H1 (cell line): ENCODE data around the gene BCAM. TPM values are rescaled to one million over a fixed set of nuclear protein-coding genes. Genes with fewer than 3 reads are reported as not detected.

Experiments used
- CTCF ChIA-PET: fragments of 300-600 bp; sonication (Branson Sonifier 250); formaldehyde crosslinking; loops from one replicate; lab custom pipeline; 2021; ENCODE audit not compliant: partially characterized antibody; lab: Charles Lee
- POLR2A ChIA-PET: fragments of 300-600 bp; sonication (Branson Sonifier 250); formaldehyde crosslinking; loops from one replicate; lab custom pipeline; 2021; ENCODE audit warnings: inconsistent platforms; ENCODE audit not compliant: partially characterized antibody; lab: Charles Lee
- DNase-seq, 2 experiments: peaks; one replicate each; pipeline versions ENCODE4 v3.0.0 to v3.0.0-alpha.2; 2010 to 2022; ENCODE audit warnings: low spot score in 2 of 2, low read depth in 1 of 2, mixed read lengths in 1 of 2
- FAIRE-seq: peaks from 2 replicates; lab custom pipeline; 2011; peaks lifted over from hg19 to GRCh38; lab: Jason Lieb, UNC
- H2AFZ ChIP-seq: 2 replicates; pipeline ENCODE4 v1.8.1; 2012; ENCODE audit warnings: low read length, inconsistent platforms
- H2AK5ac ChIP-seq: 2 replicates; pipeline ENCODE4 v1.6.1; 2013; ENCODE audit warnings: low read depth, low read length
- H2BK120ac ChIP-seq: replicated peaks from 2 replicates; pipeline ENCODE3; 2013; ENCODE audit warnings: low read depth, low read length, inconsistent platforms
- H2BK12ac ChIP-seq: 2 replicates; pipeline ENCODE4 v1.6.1; 2013; ENCODE audit warnings: low read depth, low read length
- H2BK15ac ChIP-seq: 2 replicates; pipeline ENCODE4 v1.6.1; 2013; ENCODE audit warnings: low read length
- H2BK20ac ChIP-seq: 2 replicates; pipeline ENCODE4 v1.6.1; 2013; ENCODE audit warnings: low read length
- H2BK5ac ChIP-seq: 2 replicates; pipeline ENCODE4 v1.6.1; 2013; ENCODE audit warnings: low read depth, low read length
- H3K14ac ChIP-seq: 2 replicates; pipeline ENCODE4 v1.6.1; 2013; ENCODE audit warnings: inconsistent platforms; ENCODE audit not compliant: insufficient read length
- H3K18ac ChIP-seq: 2 replicates; pipeline ENCODE4 v1.6.1; 2013; ENCODE audit warnings: low read length; ENCODE audit errors: extremely low read depth
- H3K23ac ChIP-seq: 2 replicates; pipeline ENCODE4 v1.6.1; 2013; ENCODE audit warnings: inconsistent platforms; ENCODE audit not compliant: insufficient read length
- H3K23me2 ChIP-seq: 2 replicates; pipeline ENCODE4 v1.6.1; 2013; ENCODE audit warnings: low read depth, low read length
- H3K27ac ChIP-seq: 2 replicates; pipeline ENCODE4 v1.6.1; 2011; ENCODE audit warnings: low read depth, low read length, inconsistent platforms
- H3K27me3 ChIP-seq, 4 experiments: replicated peaks in 1 of 4; 1 replicate in 1 of 4; 2 replicates in 3 of 4; pipeline versions ENCODE4 v1.6.1 to v1.8.1; 2011 to 2013; ENCODE audit warnings: low read length in 3 of 4, mild to moderate bottlenecking in 3 of 4, inconsistent platforms in 2 of 4, mixed read lengths in 2 of 4, moderate library complexity in 1 of 4; ENCODE audit not compliant: control insufficient read depth in 3 of 4, insufficient read depth in 3 of 4; ENCODE audit errors: extremely low read depth in 1 of 4
- H3K36me3 ChIP-seq, 4 experiments: 2 replicates each; pipeline versions ENCODE4 v1.6.1 to v1.8.1; 2011 to 2013; ENCODE audit warnings: mild to moderate bottlenecking in 4 of 4, low read length in 3 of 4, moderate library complexity in 2 of 4, control low read depth in 1 of 4, inconsistent platforms in 1 of 4; ENCODE audit not compliant: insufficient read depth in 4 of 4, control insufficient read depth in 2 of 4
- H3K4ac ChIP-seq: replicated peaks from 2 replicates; pipeline ENCODE3; 2013; ENCODE audit warnings: low read length, low read depth, mixed read lengths, inconsistent platforms; ENCODE audit not compliant: insufficient read length
- H3K4me1 ChIP-seq, 4 experiments: replicated peaks in 1 of 4; 1 replicate in 1 of 4; 2 replicates in 3 of 4; pipeline versions ENCODE4 v1.6.1 to v1.8.1; 2011 to 2013; ENCODE audit warnings: low read length in 3 of 4, inconsistent platforms in 2 of 4, mixed read lengths in 1 of 4; ENCODE audit not compliant: insufficient read depth in 4 of 4, control insufficient read depth in 3 of 4
- H3K4me2 ChIP-seq, 2 experiments: 2 replicates each; pipeline versions ENCODE4 v1.6.1 to v1.8.1; 2011 to 2013; ENCODE audit warnings: low read depth in 2 of 2, low read length in 2 of 2, control low read depth in 1 of 2, inconsistent platforms in 1 of 2, mild to moderate bottlenecking in 1 of 2; ENCODE audit not compliant: insufficient read depth in 1 of 2
- H3K4me3 ChIP-seq, 4 experiments: fragments of 200-600, 300-600 bp in 1 of 4; sonication (generic), shearing (Covaris generic), sonication (Bioruptor Twin) in 1 of 4; 2 replicates each; pipeline versions ENCODE4 v1.5.1 to v1.8.1; 2011 to 2016; ENCODE audit warnings: low read length in 4 of 4, low read depth in 3 of 4, control low read depth in 2 of 4, inconsistent platforms in 2 of 4, mild to moderate bottlenecking in 2 of 4, mixed read lengths in 1 of 4, moderate library complexity in 1 of 4; ENCODE audit not compliant: insufficient read depth in 2 of 4; ENCODE audit errors: extremely low read depth in 1 of 4
- H3K56ac ChIP-seq: replicated peaks from 2 replicates; pipeline ENCODE3; 2013; ENCODE audit warnings: low read depth, mild to moderate bottlenecking, mixed read lengths, low read length, inconsistent platforms; ENCODE audit not compliant: insufficient read length
- H3K79me1 ChIP-seq: 2 replicates; pipeline ENCODE4 v1.6.1; 2013; ENCODE audit warnings: low read depth, low read length, control low read depth
- H3K79me2 ChIP-seq, 2 experiments: 2 replicates each; pipeline versions ENCODE4 v1.6.1 to v1.8.1; 2012 to 2013; ENCODE audit warnings: low read length in 2 of 2, mild to moderate bottlenecking in 2 of 2, inconsistent platforms in 1 of 2; ENCODE audit not compliant: insufficient read depth in 2 of 2, control insufficient read depth in 1 of 2
- H3K9ac ChIP-seq, 4 experiments: replicated peaks in 1 of 4; 1 replicate in 1 of 4; 2 replicates in 3 of 4; pipeline versions ENCODE4 v1.6.1 to v1.8.1; 2011 to 2013; ENCODE audit warnings: low read depth in 3 of 4, low read length in 3 of 4, control low read depth in 2 of 4, mild to moderate bottlenecking in 2 of 4, moderate library complexity in 2 of 4, inconsistent platforms in 1 of 4; ENCODE audit errors: extremely low read depth in 1 of 4
- H3K9me3 ChIP-seq, 2 experiments: 2 replicates each; pipeline versions ENCODE4 v1.6.1 to v1.8.1; 2012 to 2013; ENCODE audit warnings: mild to moderate bottlenecking in 2 of 2, moderate library complexity in 2 of 2, control low read depth in 1 of 2, inconsistent platforms in 1 of 2, low read depth in 1 of 2, low read length in 1 of 2, mixed read lengths in 1 of 2; ENCODE audit not compliant: insufficient read depth in 2 of 2
- H4K20me1 ChIP-seq, 2 experiments: replicated peaks in 1 of 2; 2 replicates each; pipeline versions ENCODE3 to v1.8.1; 2011 to 2013; ENCODE audit warnings: inconsistent platforms in 2 of 2, low read length in 2 of 2, mild to moderate bottlenecking in 1 of 2; ENCODE audit not compliant: insufficient read depth in 2 of 2, control insufficient read depth in 1 of 2
- H4K5ac ChIP-seq: 2 replicates; pipeline ENCODE4 v1.6.1; 2013; ENCODE audit warnings: low read length, low read depth, mixed read lengths, inconsistent platforms; ENCODE audit not compliant: insufficient read length
- H4K8ac ChIP-seq: 2 replicates; pipeline ENCODE4 v1.8.0; 2013; ENCODE audit warnings: mild to moderate bottlenecking, moderate library complexity, low read length, inconsistent platforms; ENCODE audit not compliant: insufficient read depth; ENCODE audit errors: extremely low read depth
- H4K91ac ChIP-seq: replicated peaks from 2 replicates; pipeline ENCODE3; 2013; ENCODE audit warnings: low read length, mixed read lengths, inconsistent platforms; ENCODE audit not compliant: insufficient read length
- EP300 ChIP-seq, 2 experiments: IDR thresholded peaks; 1 replicate in 1 of 2; 2 replicates in 1 of 2; pipeline ENCODE4 v1.6.1; 2011 to 2012; ENCODE audit warnings: low read depth in 2 of 2, low read length in 2 of 2, mild to moderate bottlenecking in 2 of 2, borderline replicate concordance in 1 of 2, inconsistent platforms in 1 of 2, moderate library complexity in 1 of 2
- HDAC6 ChIP-seq: IDR thresholded peaks from one replicate; pipeline ENCODE4 v1.7.1; 2012; ENCODE audit warnings: low read depth, mild to moderate bottlenecking, inconsistent platforms, low read length, moderate library complexity
- POU5F1 ChIP-seq: IDR thresholded peaks from 2 replicates; pipeline ENCODE4 v1.6.1; 2011; ENCODE audit warnings: low read depth, mild to moderate bottlenecking, low read length, moderate library complexity
- RAD21 ChIP-seq, 2 experiments: IDR thresholded peaks in 1 of 2; conservative IDR thresholded peaks in 1 of 2; 2 replicates each; pipeline ENCODE4 v1.6.1; 2011; ENCODE audit warnings: low read depth in 2 of 2, low read length in 2 of 2, improper control_type of control experiment in 1 of 2, inconsistent platforms in 1 of 2, mild to moderate bottlenecking in 1 of 2, moderate library complexity in 1 of 2
- SIX5 ChIP-seq: IDR thresholded peaks from 2 replicates; pipeline ENCODE4 v1.6.1; 2011; ENCODE audit warnings: mild to moderate bottlenecking, low read depth, low read length
- SP1 ChIP-seq: IDR thresholded peaks from 2 replicates; pipeline ENCODE4 v1.6.1; 2011; ENCODE audit warnings: low read depth, low read length
- WGBS, 2 experiments: shearing (Covaris generic) in 1 of 2; methylation state at CpG; one replicate each; pipeline versions ENCODE4 v1.1.6 to v1.1.7; 2013 to 2015; ENCODE audit warnings: low lambda C conversion rate in 2 of 2, mixed read lengths in 2 of 2, inconsistent platforms in 1 of 2, low coverage in 1 of 2, missing lambda C conversion rate in 1 of 2; ENCODE audit not compliant: insufficient replicate concordance in 2 of 2, insufficient coverage in 1 of 2, insufficient read length in 1 of 2; ENCODE audit errors: extremely low coverage in 1 of 2, missing lambda C conversion rate in 1 of 2; 5-methylcytosine and 5-hydroxymethylcytosine counted together
- polyA plus RNA-seq, 7 experiments: library from polyadenylated mRNA; depleted of rRNA in 3 of 7; stranded (reverse) in 5 of 7; unstranded in 2 of 7; fragments of >200 nt in 5 of 7; fragments of 200-250 nt in 2 of 7; gene quantifications; 1 replicate in 5 of 7; 2 replicates in 1 of 7; 4 replicates in 1 of 7; pipeline versions ENCODE4 v1.2.1 to v1.2.3, GENCODE V29; 2011 to 2013; ENCODE audit warnings: missing spikeins in 2 of 7, mixed read lengths in 2 of 7
- total RNA-seq: library from RNA; stranded (reverse); fragmentation: NEBNext Ultra II Directional; extraction: Animal tissue kit (Norgen Biotek cat#: 25700); gene quantifications from 2 replicates; pipeline ENCODE4 v1.2.1, GENCODE V29; 2021
- TF ChIP-seq, protein P1 (sequence below), 3 experiments: IDR thresholded peaks; 1 replicate in 2 of 3; 2 replicates in 1 of 3; pipeline versions ENCODE4 v1.5.1 to v1.6.1; 2011; ENCODE audit warnings: low read length in 3 of 3, mild to moderate bottlenecking in 3 of 3, inconsistent platforms in 2 of 3, low read depth in 1 of 3, moderate library complexity in 1 of 3; ENCODE audit not compliant: insufficient read depth in 1 of 3; ENCODE audit errors: control extremely low read depth in 1 of 3

The BCAM gene
- total and polyA plus RNA-seq, 2 of the 8 experiments (the other 6 are each of a cell fraction or from before 2014, with no cell fraction given), result 32.5 to 81.4 TPM

- H3K56ac ChIP-seq, result no peak overlapping the region
- H3K4ac ChIP-seq, result no peak overlapping the region
- CTCF ChIA-PET, result interaction anchor here (0.7 to 16.4 kb wide), 47 partner anchors 8 to 916 kb away, joined by 3 to 468 read pairs (median 5); partner anchors contain the start of genes BCAM and IGSF23
- H3K4me1 ChIP-seq, result peaks cover 0 to 2% (median under 1%) of the 10 kb centered on the region in 4 experiments; a peak in 2 of 7 replicates
- peaks cover 0 to 6% of the 10 kb centered on the region in 2 experiments; a peak in 2 of 4 replicates for H3K9me3 ChIP-seq
- H3K36me3 ChIP-seq, result no peaks in the 10 kb centered on the region
- H3K23me2 ChIP-seq, result no peaks in the 10 kb centered on the region
- no peak overlapping the region for H2AK5ac ChIP-seq
- no peak overlapping the region for H2BK5ac ChIP-seq
- no peak overlapping the region for H2BK20ac ChIP-seq
- no peak overlapping the region for H3K4me2 ChIP-seq
- no peaks in the 10 kb centered on the region; the same call in 1 of the 2 replicates for H3K79me1 ChIP-seq
- no peaks in the 10 kb centered on the region; a peak in 2 of 7 replicates for H3K27me3 ChIP-seq
- H3K18ac ChIP-seq, result no peak overlapping the region
- H4K8ac ChIP-seq, result no peak overlapping the region
- no peaks in the 10 kb centered on the region for H3K79me2 ChIP-seq
- TF ChIP-seq, protein P1, sequence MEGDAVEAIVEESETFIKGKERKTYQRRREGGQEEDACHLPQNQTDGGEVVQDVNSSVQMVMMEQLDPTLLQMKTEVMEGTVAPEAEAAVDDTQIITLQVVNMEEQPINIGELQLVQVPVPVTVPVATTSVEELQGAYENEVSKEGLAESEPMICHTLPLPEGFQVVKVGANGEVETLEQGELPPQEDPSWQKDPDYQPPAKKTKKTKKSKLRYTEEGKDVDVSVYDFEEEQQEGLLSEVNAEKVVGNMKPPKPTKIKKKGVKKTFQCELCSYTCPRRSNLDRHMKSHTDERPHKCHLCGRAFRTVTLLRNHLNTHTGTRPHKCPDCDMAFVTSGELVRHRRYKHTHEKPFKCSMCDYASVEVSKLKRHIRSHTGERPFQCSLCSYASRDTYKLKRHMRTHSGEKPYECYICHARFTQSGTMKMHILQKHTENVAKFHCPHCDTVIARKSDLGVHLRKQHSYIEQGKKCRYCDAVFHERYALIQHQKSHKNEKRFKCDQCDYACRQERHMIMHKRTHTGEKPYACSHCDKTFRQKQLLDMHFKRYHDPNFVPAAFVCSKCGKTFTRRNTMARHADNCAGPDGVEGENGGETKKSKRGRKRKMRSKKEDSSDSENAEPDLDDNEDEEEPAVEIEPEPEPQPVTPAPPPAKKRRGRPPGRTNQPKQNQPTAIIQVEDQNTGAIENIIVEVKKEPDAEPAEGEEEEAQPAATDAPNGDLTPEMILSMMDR (IDR thresholded peaks at IDR 0.05; ENCODE audit: control extremely low read depth in 1 of 3, insufficient read depth in 1 of 3, low read depth in 1 of 3, low read length in 3 of 3), result peak; percentile 56 to 85 (median 76)
- TF ChIP-seq HDAC6 (no peak), RAD21 (IDR thresholded peaks at IDR 0.05 in 1 of 2, conservative IDR thresholded peaks at IDR 0.05 in 1 of 2; ENCODE audit: low read depth in 2 of 2, low read length in 2 of 2) (peak; percentile 93 to 96), SIX5 (no peak), EP300 (IDR thresholded peaks at IDR 0.05; ENCODE audit: borderline replicate concordance in 1 of 2, low read depth in 2 of 2, low read length in 2 of 2) (no peak), POU5F1 (no peak), SP1 (peak; percentile 68; the same call in 1 of the 2 replicates)
- no peak overlapping the region for H2BK120ac ChIP-seq
- H2BK15ac ChIP-seq, result no peak overlapping the region
- FAIRE-seq (peak; percentile 97), DNase-seq (peak; percentile 90 to 99)
- H3K4me3 ChIP-seq, result no peak overlapping the region
- no peak overlapping the region for H3K27ac ChIP-seq
- no peak overlapping the region for H4K91ac ChIP-seq
- H3K14ac ChIP-seq, result no peak overlapping the region
- H2AFZ ChIP-seq, result peak overlapping the region; percentile 95
- no peak overlapping the region for H2BK12ac ChIP-seq
- 32% methylated on average over 12 of the region's 15 CpGs; no CpG with 5 or more reads in 1 of the 2 experiments for WGBS, 2 experiments
- no peak overlapping the region for H3K23ac ChIP-seq
- H4K20me1 ChIP-seq, result no peaks in the 10 kb centered on the region
- no peak overlapping the region for H3K9ac ChIP-seq
- POLR2A ChIA-PET, result interaction anchor here (0.6 to 2.4 kb wide), 11 partner anchors 13 to 161 kb away, joined by 3 to 12 read pairs (median 5); partner anchors contain the start of gene BCAM
- no peak overlapping the region for H4K5ac ChIP-seq
These were observed 38.2 kb upstream of the BCAM start for GRCh38 chr19:44770550-44771257.
